Nephron (organoid): Measurements from ENCODE around the gene KCNN3.
"Not testable (repeated sequence)": the region's sequence is repeated elsewhere in the genome, so short reads cannot be mapped to it uniquely, and the experiment has no call there.

Source experiments
- H3K27ac Mint-ChIP-seq, 3 experiments: 2 replicates each; pipeline ENCODE4 v1.8.0; 2020; ENCODE audit warnings: mixed read lengths in 3 of 3, mild to moderate bottlenecking in 2 of 3, moderate library complexity in 1 of 3
- H3K27me3 Mint-ChIP-seq: 2 replicates; pipeline ENCODE4 v1.8.0; 2021; ENCODE audit warnings: low read depth, mild to moderate bottlenecking, moderate library complexity, mixed read lengths
- H3K36me3 Mint-ChIP-seq: 2 replicates; pipeline ENCODE4 v1.8.0; 2020; ENCODE audit warnings: low read depth, mixed read lengths
- H3K4me1 Mint-ChIP-seq: 2 replicates; pipeline ENCODE4 v1.8.0; 2020; ENCODE audit warnings: mixed read lengths
- H3K4me3 Mint-ChIP-seq, 3 experiments: 2 replicates each; pipeline ENCODE4 v1.8.0; 2020; ENCODE audit warnings: mild to moderate bottlenecking in 3 of 3, mixed read lengths in 3 of 3, moderate library complexity in 2 of 3
- H3K9me3 Mint-ChIP-seq: 2 replicates; pipeline ENCODE4 v1.8.0; 2020; ENCODE audit warnings: mixed read lengths
- CTCF ChIP-seq, 3 experiments: fragments of 200-600 bp; sonication (generic); IDR thresholded peaks; one replicate each; pipeline ENCODE4 v1.5.0; 2021; ENCODE audit warnings: antibody characterized with exemption in 3 of 3; ENCODE audit not compliant: unreplicated experiment in 3 of 3

KCNN3 gene

GRCh38 chr1:154682254-154682653 is 187.8 kb downstream of the KCNN3 start:
- TF ChIP-seq CTCF (IDR thresholded peaks at IDR 0.05; ENCODE audit: unreplicated experiment in 3 of 3), result no peak
- H3K4me1 Mint-ChIP-seq, result no peaks in the 10 kb centered on the region
- H3K36me3 Mint-ChIP-seq, result no peaks in the 10 kb centered on the region

GRCh38 chr1:154677844-154678243 is 192.2 kb downstream of the KCNN3 start:
- not testable (repeated sequence) for H3K27ac Mint-ChIP-seq, H3K36me3 Mint-ChIP-seq, H3K4me1 Mint-ChIP-seq, H3K27me3 Mint-ChIP-seq, H3K4me3 Mint-ChIP-seq
- H3K9me3 Mint-ChIP-seq, result peaks cover 15% of the 10 kb centered on the region

More at GRCh38 chr1:154682254-154682653, 187.8 kb downstream of the KCNN3 start:
- Mint-ChIP-seq H3K9me3 (peaks cover 9% of the 10 kb centered on the region), H3K4me3 (no peak overlapping the region), H3K27me3 (peaks cover 14% of the 10 kb centered on the region), H3K27ac (no peak overlapping the region)

GRCh38 chr1:154676847-154677246 is 193.2 kb downstream of the KCNN3 start:
- not testable (repeated sequence) for H3K27ac Mint-ChIP-seq, H3K4me3 Mint-ChIP-seq, H3K27me3 Mint-ChIP-seq, H3K4me1 Mint-ChIP-seq, H3K36me3 Mint-ChIP-seq
- peaks cover 15% of the 10 kb centered on the region for H3K9me3 Mint-ChIP-seq

GRCh38 chr1:154674456-154674855 is 195.6 kb downstream of the KCNN3 start:
- H3K36me3 Mint-ChIP-seq, result not testable (repeated sequence)

GRCh38 chr1:154672245-154672644 is 197.8 kb downstream of the KCNN3 start:
- H3K27ac Mint-ChIP-seq, H3K4me1 Mint-ChIP-seq, H3K36me3 Mint-ChIP-seq, H3K4me3 Mint-ChIP-seq, H3K9me3 Mint-ChIP-seq: not testable (repeated sequence)
- H3K27me3 Mint-ChIP-seq, result peaks cover 11% of the 10 kb centered on the region

More at GRCh38 chr1:154674456-154674855, 195.6 kb downstream of the KCNN3 start:
- H3K9me3 Mint-ChIP-seq, result peaks cover 12% of the 10 kb centered on the region
- H3K27ac Mint-ChIP-seq, H3K4me3 Mint-ChIP-seq, H3K27me3 Mint-ChIP-seq, H3K4me1 Mint-ChIP-seq: not testable (repeated sequence)

GRCh38 chr1:154671412-154671811 is 198.7 kb downstream of the KCNN3 start:
- H3K27ac Mint-ChIP-seq, H3K9me3 Mint-ChIP-seq, H3K4me1 Mint-ChIP-seq, H3K36me3 Mint-ChIP-seq, H3K4me3 Mint-ChIP-seq: not testable (repeated sequence)
- H3K27me3 Mint-ChIP-seq, result peaks cover 11% of the 10 kb centered on the region

GRCh38 chr1:154670310-154671270 is 199.5 kb downstream of the KCNN3 start:
- H3K27me3 Mint-ChIP-seq, H3K27ac Mint-ChIP-seq, H3K4me1 Mint-ChIP-seq, H3K36me3 Mint-ChIP-seq, H3K4me3 Mint-ChIP-seq, H3K9me3 Mint-ChIP-seq: not testable (repeated sequence)

- H3K36me3 Mint-ChIP-seq, result no peaks in the 10 kb centered on the region
- no peaks in the 10 kb centered on the region for H3K4me1 Mint-ChIP-seq
- H3K27ac Mint-ChIP-seq, result no peak overlapping the region
- H3K9me3 Mint-ChIP-seq, result no peaks in the 10 kb centered on the region
- H3K4me3 Mint-ChIP-seq, result no peak overlapping the region
- TF ChIP-seq CTCF (IDR thresholded peaks at IDR 0.05; ENCODE audit: unreplicated experiment in 3 of 3), result peak; percentile 72 to 86 (median 85)
- peaks cover 6% of the 10 kb centered on the region for H3K27me3 Mint-ChIP-seq
These were observed 200.4 kb downstream of the KCNN3 start for GRCh38 chr1:154669464-154670282.
